ENCODE data around the gene KIAA0753.
A peak's percentile ranks its signal among the peaks of the same experiment; 100 is the strongest.
"Not testable (repeated sequence)": the region's sequence is repeated elsewhere in the genome, so short reads cannot be mapped to it uniquely, and the experiment has no call there.

Gene KIAA0753

GRCh38 chr17:6666077-6666521, 25.6 kb upstream of the KIAA0753 start:
- H3K4me3 ChIP-seq (ENCODE audit: low read depth, low read length): no peak overlapping the region
- TF ChIP-seq CTCF (IDR thresholded peaks at IDR 0.05; ENCODE audit: low read depth, low read length, missing control alignments): peak; percentile 97
- peak; percentile 74 for DNase-seq (ENCODE audit: low read depth)
- in situ Hi-C loops (cut with HindIII; ENCODE audit: low sequenced_read_pairs): no loop called here

- H3K4me3 ChIP-seq (ENCODE audit: low read depth, low read length); in situ Hi-C loops (cut with HindIII; ENCODE audit: low sequenced_read_pairs); DNase-seq (ENCODE audit: low read depth): not testable (repeated sequence)
Measured at GRCh38 chr17:6663200-6663599, 22.7 kb upstream of the KIAA0753 start.

GRCh38 chr17:6661464-6661848, 20.9 kb upstream of the KIAA0753 start:
- no peak for TF ChIP-seq CTCF (IDR thresholded peaks at IDR 0.05; ENCODE audit: low read depth, low read length, missing control alignments)
- in situ Hi-C loops (cut with HindIII; ENCODE audit: low sequenced_read_pairs): no loop called here
- no peak for DNase-seq (ENCODE audit: low read depth)
- no peak overlapping the region for H3K4me3 ChIP-seq (ENCODE audit: low read depth, low read length)

GRCh38 chr17:6660805-6661463, 20.4 kb upstream of the KIAA0753 start:
- no peak for DNase-seq (ENCODE audit: low read depth)
- in situ Hi-C loops (cut with HindIII; ENCODE audit: low sequenced_read_pairs): no loop called here
- no peak for TF ChIP-seq CTCF (IDR thresholded peaks at IDR 0.05; ENCODE audit: low read depth, low read length, missing control alignments)
- H3K4me3 ChIP-seq (ENCODE audit: low read depth, low read length): no peak overlapping the region

GRCh38 chr17:6660101-6660500, 19.6 kb upstream of the KIAA0753 start:
- no peak for DNase-seq (ENCODE audit: low read depth)
- in situ Hi-C loops (cut with HindIII; ENCODE audit: low sequenced_read_pairs): no loop called here
- no peak overlapping the region for H3K4me3 ChIP-seq (ENCODE audit: low read depth, low read length)
- TF ChIP-seq CTCF (IDR thresholded peaks at IDR 0.05; ENCODE audit: low read depth, low read length, missing control alignments): no peak

- H3K4me3 ChIP-seq (ENCODE audit: low read depth, low read length); in situ Hi-C loops (cut with HindIII; ENCODE audit: low sequenced_read_pairs); DNase-seq (ENCODE audit: low read depth): not testable (repeated sequence)
Measured at GRCh38 chr17:6658411-6658810, 17.9 kb upstream of the KIAA0753 start.

- no peak for DNase-seq (ENCODE audit: low read depth)
- in situ Hi-C loops (cut with HindIII; ENCODE audit: low sequenced_read_pairs): no loop called here
- no peak for TF ChIP-seq CTCF (IDR thresholded peaks at IDR 0.05; ENCODE audit: low read depth, low read length, missing control alignments)
- H3K4me3 ChIP-seq (ENCODE audit: low read depth, low read length): no peak overlapping the region
Measured at GRCh38 chr17:6657633-6658287, 17.2 kb upstream of the KIAA0753 start.

- DNase-seq (ENCODE audit: low read depth); in situ Hi-C loops (cut with HindIII; ENCODE audit: low sequenced_read_pairs); H3K4me3 ChIP-seq (ENCODE audit: low read depth, low read length): not testable (repeated sequence)
Measured at GRCh38 chr17:6656797-6657632, 16.5 kb upstream of the KIAA0753 start.

GRCh38 chr17:6655732-6656361, 15.3 kb upstream of the KIAA0753 start:
- in situ Hi-C loops (cut with HindIII; ENCODE audit: low sequenced_read_pairs); DNase-seq (ENCODE audit: low read depth); H3K4me3 ChIP-seq (ENCODE audit: low read depth, low read length): not testable (repeated sequence)
